PC-9 (cell line): ENCODE results near the gene WDFY1. TPM values are rescaled to one million over a fixed set of nuclear protein-coding genes. Genes with fewer than 3 reads are reported as not detected.

Source experiments
- BruUV-seq: library from RNA; stranded (reverse); fragments of 400-500 nt; replicated peaks from 2 replicates; lab custom pipeline; 2021; lab: Mats Ljungman, UMichigan
- CTCF ChIA-PET: fragments of 300-600 bp; sonication (Branson Sonifier 250); formaldehyde crosslinking; loops from one replicate; lab custom pipeline; 2022; ENCODE audit warnings: antibody characterized with exemption; lab: Charles Lee
- POLR2A ChIA-PET: fragments of 300-600 bp; sonication (Branson Sonifier 250); formaldehyde crosslinking; loops from one replicate; lab custom pipeline; 2022; ENCODE audit warnings: antibody characterized with exemption; ENCODE audit not compliant: unreplicated experiment; lab: Charles Lee
- DNase-seq, 2 experiments: peaks; one replicate each; pipeline versions ENCODE4 v3.0.0 to v3.0.0-alpha.2; 2015 to 2022; ENCODE audit warnings: mixed read lengths in 1 of 2
- H2AFZ ChIP-seq: fragments of 200-600 bp; sonication (generic); 2 replicates; pipeline ENCODE4 v1.8.1; 2017; ENCODE audit warnings: antibody characterized with exemption
- H3F3A ChIP-seq: fragments of 200-600 bp; sonication (generic); 2 replicates; pipeline ENCODE4 v1.8.1; 2017; ENCODE audit warnings: antibody characterized with exemption, mild to moderate bottlenecking, low read depth; ENCODE audit not compliant: insufficient read depth
- H3K27ac ChIP-seq: fragments of 200-600 bp; sonication (generic); 2 replicates; pipeline ENCODE4 v1.6.1; 2016; ENCODE audit warnings: mixed run types
- H3K27me3 ChIP-seq: fragments of 200-600 bp; sonication (generic); 2 replicates; pipeline ENCODE4 v1.6.1; 2016; ENCODE audit warnings: low read depth, mixed run types; ENCODE audit not compliant: insufficient read depth
- H3K36me3 ChIP-seq: fragments of 200-600 bp; sonication (generic); 2 replicates; pipeline ENCODE4 v1.6.1; 2016; ENCODE audit warnings: low read depth, mixed run types
- H3K4me1 ChIP-seq: fragments of 200-600 bp; sonication (generic); replicated peaks from 2 replicates; pipeline ENCODE4 v1.6.1; 2016; ENCODE audit warnings: mixed run types; ENCODE audit not compliant: insufficient read depth
- H3K4me2 ChIP-seq: fragments of 200-600 bp; sonication (generic); 2 replicates; pipeline ENCODE4 v1.6.1; 2017; ENCODE audit warnings: mixed run types
- H3K4me3 ChIP-seq: fragments of 200-600 bp; sonication (generic); 2 replicates; pipeline ENCODE4 v1.6.1; 2016; ENCODE audit warnings: mixed run types
- H3K79me2 ChIP-seq: fragments of 200-600 bp; sonication (generic); 2 replicates; pipeline ENCODE4 v1.6.1; 2017; ENCODE audit warnings: low read depth, mixed run types
- H3K9me2 ChIP-seq: fragments of 200-600 bp; sonication (generic); 2 replicates; pipeline ENCODE4 v1.8.1; 2017; ENCODE audit warnings: mild to moderate bottlenecking; ENCODE audit not compliant: insufficient read depth
- H3K9me3 ChIP-seq: fragments of 200-600 bp; sonication (generic); 2 replicates; pipeline ENCODE4 v1.8.1; 2016; ENCODE audit warnings: low read depth; ENCODE audit not compliant: insufficient read depth
- H4K20me1 ChIP-seq: fragments of 200-600 bp; sonication (generic); 2 replicates; pipeline ENCODE4 v1.8.1; 2017; ENCODE audit not compliant: insufficient read depth
- EZH2 ChIP-seq: fragments of 200-600 bp; sonication (generic); IDR thresholded peaks from 2 replicates; pipeline ENCODE4 v1.8.0; 2017; ENCODE audit warnings: antibody characterized with exemption, low read depth
- intact Hi-C: fragments of 100-400 bp; cut with micrococcal nuclease; formaldehyde crosslinking; loops from one replicate; pipeline ENCODE4 v1.10.0; 2022; ENCODE audit not compliant: unreplicated experiment
- total RNA-seq: library from RNA; stranded (reverse); gene quantifications from 2 replicates; pipeline ENCODE4 v1.2.3, GENCODE V29; 2021
- TF ChIP-seq, protein P1 (sequence below): fragments of 200-600 bp; sonication (generic); conservative IDR thresholded peaks from 2 replicates; pipeline ENCODE4 v1.6.1; 2017; ENCODE audit warnings: mixed run types, antibody characterized with exemption, mild to moderate bottlenecking, moderate library complexity

The WDFY1 gene
- total RNA-seq, 1 experiment from 2014 or later: 81.9 TPM

DNA sequence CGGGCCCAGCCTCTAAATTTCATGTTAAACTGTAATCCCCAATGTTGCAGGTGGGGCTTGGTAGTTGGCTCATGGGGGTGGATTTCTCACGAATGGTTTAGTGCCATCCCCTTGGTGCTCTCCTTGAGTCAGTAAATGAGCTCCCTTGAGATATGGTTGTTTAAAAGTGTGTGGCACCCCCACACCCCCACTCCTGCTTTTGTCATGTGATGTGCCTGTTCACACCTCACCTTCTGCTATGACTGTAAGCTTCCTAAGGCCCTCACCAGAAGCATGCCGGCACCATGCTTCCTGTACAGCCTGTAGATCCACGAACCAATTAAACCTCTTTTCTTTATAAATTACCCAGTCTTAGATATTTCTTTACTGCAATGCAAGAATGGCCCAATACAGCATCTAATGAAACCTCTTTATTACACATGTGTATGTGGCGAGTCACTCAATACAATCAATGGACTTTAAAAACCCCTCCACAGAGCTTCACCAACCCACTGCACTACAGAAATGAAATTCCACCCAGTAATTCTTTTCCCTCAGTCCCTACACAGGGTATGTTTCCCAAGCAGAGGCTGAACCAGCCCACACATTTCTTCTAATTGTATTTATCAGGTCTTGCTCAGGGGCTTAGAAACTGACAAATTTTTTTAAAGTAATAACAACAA, 47.3 kb downstream of the WDFY1 start:
- TF ChIP-seq EZH2: no peak
- no peak for DNase-seq
- Histone ChIP-seq H3F3A (peaks cover 29% of the 10 kb centered on the region), H3K9me3 (no peaks in the 10 kb centered on the region), H2AFZ (no peak overlapping the region), H3K4me2 (no peak overlapping the region), H3K27me3 (no peaks in the 10 kb centered on the region), H3K27ac (no peak overlapping the region), H4K20me1 (no peaks in the 10 kb centered on the region), H3K79me2 (no peaks in the 10 kb centered on the region), H3K4me1 (peaks cover 9% of the 10 kb centered on the region; the same call in 1 of the 2 replicates), H3K4me3 (no peak overlapping the region), H3K9me2 (no peaks in the 10 kb centered on the region), H3K36me3 (peaks cover 10% of the 10 kb centered on the region; the same call in 1 of the 2 replicates)
- intact Hi-C loops: no loop called here
- ChIA-PET POLR2A (interaction anchor here (0.6 kb wide), 1 partner anchor 71 kb away, joined by 3 read pairs; no protein-coding TSS in a partner anchor), CTCF (no interaction called here)
- BruUV-seq: no TSS peak

DNA sequence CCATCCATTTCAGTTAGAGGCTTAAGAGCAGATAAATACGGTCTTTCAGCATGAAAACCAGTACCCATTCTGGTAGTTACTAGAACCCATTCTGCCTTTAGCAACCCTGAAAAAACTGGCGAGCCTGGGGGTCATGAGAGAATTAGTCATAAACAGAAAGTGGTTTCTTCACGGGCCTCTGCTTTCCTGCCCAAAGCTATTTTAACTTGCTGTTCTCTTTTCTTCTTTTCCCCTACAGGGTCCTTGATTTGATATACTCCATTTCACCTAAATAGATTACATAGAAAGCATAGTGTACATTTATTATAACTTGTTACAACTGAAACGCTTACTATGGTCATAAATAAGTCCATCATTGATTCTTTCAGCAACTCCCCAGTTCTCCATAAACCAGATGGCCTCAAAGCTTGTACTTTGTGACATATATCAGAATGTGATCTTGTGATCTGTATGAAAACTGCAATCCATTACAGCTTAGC, 48.3 kb downstream of the WDFY1 start:
- Histone ChIP-seq H3K4me2 (no peak overlapping the region), H3K27me3 (no peaks in the 10 kb centered on the region), H3K9me2 (no peaks in the 10 kb centered on the region), H3K27ac (no peak overlapping the region), H3K79me2 (no peaks in the 10 kb centered on the region), H3K4me3 (no peak overlapping the region), H2AFZ (no peak overlapping the region), H3K9me3 (no peaks in the 10 kb centered on the region), H3K4me1 (peaks cover 9% of the 10 kb centered on the region; the same call in 1 of the 2 replicates), H3F3A (peaks cover 26% of the 10 kb centered on the region), H4K20me1 (no peaks in the 10 kb centered on the region), H3K36me3 (peaks cover 16% of the 10 kb centered on the region; the same call in 1 of the 2 replicates)
- ChIA-PET CTCF (interaction anchor here (0.7 kb wide), 1 partner anchor 1231 kb away, joined by 3 read pairs; no protein-coding TSS in a partner anchor), POLR2A (interaction anchor here (0.6 kb wide), 1 partner anchor 72 kb away, joined by 3 read pairs; no protein-coding TSS in a partner anchor)
- TF ChIP-seq, protein P1, sequence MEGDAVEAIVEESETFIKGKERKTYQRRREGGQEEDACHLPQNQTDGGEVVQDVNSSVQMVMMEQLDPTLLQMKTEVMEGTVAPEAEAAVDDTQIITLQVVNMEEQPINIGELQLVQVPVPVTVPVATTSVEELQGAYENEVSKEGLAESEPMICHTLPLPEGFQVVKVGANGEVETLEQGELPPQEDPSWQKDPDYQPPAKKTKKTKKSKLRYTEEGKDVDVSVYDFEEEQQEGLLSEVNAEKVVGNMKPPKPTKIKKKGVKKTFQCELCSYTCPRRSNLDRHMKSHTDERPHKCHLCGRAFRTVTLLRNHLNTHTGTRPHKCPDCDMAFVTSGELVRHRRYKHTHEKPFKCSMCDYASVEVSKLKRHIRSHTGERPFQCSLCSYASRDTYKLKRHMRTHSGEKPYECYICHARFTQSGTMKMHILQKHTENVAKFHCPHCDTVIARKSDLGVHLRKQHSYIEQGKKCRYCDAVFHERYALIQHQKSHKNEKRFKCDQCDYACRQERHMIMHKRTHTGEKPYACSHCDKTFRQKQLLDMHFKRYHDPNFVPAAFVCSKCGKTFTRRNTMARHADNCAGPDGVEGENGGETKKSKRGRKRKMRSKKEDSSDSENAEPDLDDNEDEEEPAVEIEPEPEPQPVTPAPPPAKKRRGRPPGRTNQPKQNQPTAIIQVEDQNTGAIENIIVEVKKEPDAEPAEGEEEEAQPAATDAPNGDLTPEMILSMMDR: no peak
- no peak for TF ChIP-seq EZH2
- intact Hi-C loops: no loop called here
- BruUV-seq: no TSS peak
- no peak for DNase-seq

DNA sequence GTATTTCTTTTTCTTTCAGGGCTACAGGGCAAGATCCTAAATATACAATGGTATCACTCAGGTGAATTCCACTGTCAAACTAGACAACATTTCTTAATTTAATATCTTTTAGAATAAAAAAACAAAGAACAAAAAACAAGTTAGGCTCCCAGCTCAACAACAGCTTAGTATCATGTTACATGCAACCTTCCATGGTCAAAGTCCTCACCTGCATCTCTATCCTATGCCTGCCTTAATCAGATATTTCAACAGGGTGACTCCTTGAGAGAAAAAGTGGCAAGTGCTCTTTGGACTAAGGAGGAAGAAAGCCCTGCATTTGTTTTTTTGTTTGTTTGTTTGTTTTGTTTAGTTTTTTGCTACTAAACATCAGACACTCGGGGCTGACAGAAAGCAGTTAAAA, 50.2 kb downstream of the WDFY1 start:
- peaks cover 16% of the 10 kb centered on the region; the same call in 1 of the 2 replicates for H3K36me3 ChIP-seq
- BruUV-seq: no TSS peak
- H3K4me1 ChIP-seq: peaks cover 9% of the 10 kb centered on the region; the same call in 1 of the 2 replicates
- H4K20me1 ChIP-seq: no peaks in the 10 kb centered on the region
- H3K79me2 ChIP-seq: no peaks in the 10 kb centered on the region
- H3K4me3 ChIP-seq: no peak overlapping the region
- no peaks in the 10 kb centered on the region for H3K27me3 ChIP-seq
- TF ChIP-seq, protein P1: no peak
- no peak for TF ChIP-seq EZH2
- no peaks in the 10 kb centered on the region for H3K9me2 ChIP-seq
- H3K4me2 ChIP-seq: no peak overlapping the region
- H3F3A ChIP-seq: peaks cover 26% of the 10 kb centered on the region
- H3K9me3 ChIP-seq: no peaks in the 10 kb centered on the region
- CTCF ChIA-PET: no interaction called here
- no peak for DNase-seq
- no peak overlapping the region for H2AFZ ChIP-seq
- no peak overlapping the region for H3K27ac ChIP-seq
- POLR2A ChIA-PET: no interaction called here
- intact Hi-C loops: no loop called here
